Measurements from ENCODE around the gene SLC17A2. TPM values are rescaled to one million over a fixed set of nuclear protein-coding genes. Genes with fewer than 3 reads are reported as not detected.

SLC17A2 gene
- total RNA-seq, 2 experiments from 2014 or later: not detected

- intact Hi-C loops (cut with DNase I, micrococcal nuclease): no loop called here
- H3K27me3 Mint-ChIP-seq: peaks cover 5% of the 10 kb centered on the region
- H3K27ac Mint-ChIP-seq: no peak overlapping the region
- no peaks in the 10 kb centered on the region for H3K36me3 ChIP-seq (ENCODE audit: insufficient read depth, low read length)
- no peaks in the 10 kb centered on the region for H3K27me3 ChIP-seq (ENCODE audit: control insufficient read depth in 1 of 2, insufficient read depth in 2 of 2, low read length in 2 of 2)
- CTCF ChIA-PET: no interaction called here
- H3K4me3 Mint-ChIP-seq: no peak overlapping the region
- no peak overlapping the region for H3K4me3 ChIP-seq (ENCODE audit: low read length)
- H3K9me3 ChIP-seq (ENCODE audit: control insufficient read depth in 1 of 2, insufficient read depth in 1 of 2, low read length in 2 of 2): no peaks in the 10 kb centered on the region
- peaks cover 6% of the 10 kb centered on the region for H3K4me1 ChIP-seq (ENCODE audit: insufficient read depth, low read length)
- TF ChIP-seq CTCF (IDR thresholded peaks at IDR 0.05): no peak
- H3K36me3 Mint-ChIP-seq (ENCODE audit: low read depth): no peaks in the 10 kb centered on the region
- no peak for ATAC-seq (ENCODE audit: poor library complexity)
- no peak for DNase-seq
- H3K4me1 Mint-ChIP-seq (ENCODE audit: low read depth): peaks cover 7% of the 10 kb centered on the region
- peaks cover 3% of the 10 kb centered on the region for H3K9me3 Mint-ChIP-seq
- H3K27ac ChIP-seq (ENCODE audit: low read depth in 1 of 2, low read length in 2 of 2): no peak overlapping the region
- POLR2A ChIA-PET: no interaction called here
Measured at GRCh38 chr6:25953733-25954132, 23.2 kb upstream of the SLC17A2 start.

DNA sequence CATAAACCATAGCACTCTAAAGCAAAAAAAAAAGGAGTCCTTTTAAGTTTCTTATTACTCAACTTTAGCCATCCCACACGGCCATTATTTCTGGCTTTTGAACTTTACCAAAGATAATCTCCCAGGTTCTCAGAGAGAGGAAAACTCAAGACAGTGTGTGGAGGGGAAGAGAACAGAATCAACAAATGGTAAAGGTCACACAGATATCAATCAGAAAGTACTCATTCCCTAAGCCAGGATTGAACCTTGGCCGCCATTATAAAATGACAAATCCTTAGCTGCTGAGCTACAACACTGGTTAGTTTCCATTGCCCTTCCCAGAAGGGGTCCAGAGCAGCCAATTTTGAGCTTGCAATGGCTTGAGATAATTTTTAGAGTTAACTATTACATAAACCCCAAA lies 22.0 kb upstream of the SLC17A2 start:
- no peak for DNase-seq
- no peak overlapping the region for H3K4me3 ChIP-seq (ENCODE audit: low read length)
- H3K4me3 Mint-ChIP-seq: no peak overlapping the region
- ChIA-PET CTCF (no interaction called here), POLR2A (interaction anchor here (0.7 kb wide), 1 partner anchor 57 kb away, joined by 3 read pairs; no protein-coding TSS in a partner anchor)
- H3K27me3 ChIP-seq (ENCODE audit: control insufficient read depth in 1 of 2, insufficient read depth in 2 of 2, low read length in 2 of 2): no peaks in the 10 kb centered on the region
- H3K4me1 Mint-ChIP-seq (ENCODE audit: low read depth): no peaks in the 10 kb centered on the region
- peaks cover 5% of the 10 kb centered on the region for H3K27me3 Mint-ChIP-seq
- intact Hi-C loops (cut with DNase I, micrococcal nuclease): no loop called here
- ATAC-seq (ENCODE audit: poor library complexity): no peak
- no peak overlapping the region for H3K27ac Mint-ChIP-seq
- H3K4me1 ChIP-seq (ENCODE audit: insufficient read depth, low read length): no peaks in the 10 kb centered on the region
- peaks cover 3% of the 10 kb centered on the region for H3K9me3 Mint-ChIP-seq
- TF ChIP-seq CTCF (IDR thresholded peaks at IDR 0.05): no peak
- H3K36me3 Mint-ChIP-seq (ENCODE audit: low read depth): no peaks in the 10 kb centered on the region
- H3K36me3 ChIP-seq (ENCODE audit: insufficient read depth, low read length): no peaks in the 10 kb centered on the region
- no peaks in the 10 kb centered on the region for H3K9me3 ChIP-seq (ENCODE audit: control insufficient read depth in 1 of 2, insufficient read depth in 1 of 2, low read length in 2 of 2)
- no peak overlapping the region for H3K27ac ChIP-seq (ENCODE audit: low read depth in 1 of 2, low read length in 2 of 2)

GRCh38 chr6:25951296-25952032 lies 21.0 kb upstream of the SLC17A2 start:
- Histone ChIP-seq H3K9me3 (ENCODE audit: control insufficient read depth in 1 of 2, insufficient read depth in 1 of 2, low read length in 2 of 2) (no peaks in the 10 kb centered on the region), H3K4me3 (ENCODE audit: low read length) (no peak overlapping the region), H3K27ac (ENCODE audit: low read depth in 1 of 2, low read length in 2 of 2) (no peak overlapping the region), H3K36me3 (ENCODE audit: insufficient read depth, low read length) (no peaks in the 10 kb centered on the region), H3K27me3 (ENCODE audit: control insufficient read depth in 1 of 2, insufficient read depth in 2 of 2, low read length in 2 of 2) (no peaks in the 10 kb centered on the region), H3K4me1 (ENCODE audit: insufficient read depth, low read length) (peaks cover 8% of the 10 kb centered on the region)
- CTCF ChIA-PET: no interaction called here
- DNase-seq: no peak
- H3K4me3 Mint-ChIP-seq: no peak overlapping the region
- H3K27me3 Mint-ChIP-seq: peaks cover 5% of the 10 kb centered on the region
- H3K27ac Mint-ChIP-seq: no peak overlapping the region
- peaks cover 3% of the 10 kb centered on the region for H3K9me3 Mint-ChIP-seq
- no peak for ATAC-seq (ENCODE audit: poor library complexity)
- no peak for TF ChIP-seq CTCF (IDR thresholded peaks at IDR 0.05)
- intact Hi-C loops (cut with DNase I, micrococcal nuclease): no loop called here
- H3K4me1 Mint-ChIP-seq (ENCODE audit: low read depth): peaks cover 7% of the 10 kb centered on the region
- POLR2A ChIA-PET: no interaction called here
- H3K36me3 Mint-ChIP-seq (ENCODE audit: low read depth): no peaks in the 10 kb centered on the region
